Muscle of leg (tissue), 11 donors: ENCODE data around the gene CSRP1. TPM values are rescaled to one million over a fixed set of nuclear protein-coding genes. Genes with fewer than 3 reads are reported as not detected.

Experiments used
- DNase-seq: peaks from one replicate; pipeline ENCODE4 v3.0.0; 2013
- H3K27ac ChIP-seq: one replicate; pipeline ENCODE4 v1.5.1; 2013; ENCODE audit warnings: mild to moderate bottlenecking, low read length, control low read depth
- H3K27me3 ChIP-seq: one replicate; pipeline ENCODE4 v1.6.1; 2013; ENCODE audit warnings: low read length; ENCODE audit not compliant: control insufficient read depth, insufficient read depth
- H3K36me3 ChIP-seq: one replicate; pipeline ENCODE4 v1.6.1; 2013; ENCODE audit warnings: low read length; ENCODE audit not compliant: control insufficient read depth, insufficient read depth
- H3K4me1 ChIP-seq: one replicate; pipeline ENCODE4 v1.6.1; 2013; ENCODE audit warnings: low read length; ENCODE audit not compliant: control insufficient read depth, insufficient read depth
- H3K4me3 ChIP-seq: one replicate; pipeline ENCODE4 v1.5.1; 2013; ENCODE audit warnings: low read length, control low read depth
- H3K9me3 ChIP-seq: replicated peaks from 2 replicates; pipeline ENCODE4 v1.6.1; 2013; ENCODE audit warnings: low read depth, low read length; ENCODE audit not compliant: control insufficient read depth
- WGBS: methylation state at CpG from one replicate; pipeline ENCODE4 v1.1.5; 2013; ENCODE audit warnings: missing lambda C conversion rate; ENCODE audit not compliant: insufficient coverage; 5-methylcytosine and 5-hydroxymethylcytosine counted together
- polyA plus RNA-seq, 8 donors: library from polyadenylated mRNA; unstranded; fragments of 120-200 nt; gene quantifications; one replicate each; pipeline versions ENCODE4 v1.2.1 to v1.2.3, GENCODE V29; 2013; ENCODE audit warnings: inconsistent platforms in 1 of 8, low replicate concordance in 1 of 8; ENCODE audit not compliant: insufficient read length in 8 of 8, insufficient read depth in 1 of 8
- total RNA-seq: library from RNA; stranded (reverse); fragments of 120-200 nt; gene quantifications from one replicate; pipeline ENCODE4 v1.2.4, GENCODE V29; 2013

Gene CSRP1
- total and polyA plus RNA-seq, 9 donors, result 36.2 to 77.0 (median 47.0) TPM

GRCh38 chr1:201468844-201469644 lies 37.9 kb downstream of the CSRP1 start, which contains the start of gene PHLDA3:
Gene PHLDA3, minus strand, starts transcription at chr1:201469188. Its CDS starts 402 bp downstream, at chr1:201468786.
- Histone ChIP-seq H3K27me3 (peaks cover 7% of the 10 kb centered on the region), H3K9me3 (no peaks in the 10 kb centered on the region), H3K36me3 (peaks cover 23% of the 10 kb centered on the region), H3K27ac (peak within 1 kb of the TSS; percentile 53), H3K4me3 (peak within 1 kb of the TSS; percentile 65), H3K4me1 (peaks cover 28% of the 10 kb centered on the region)
- peak; percentile 93 for DNase-seq
- under 1% methylated on average over 58 of the region's 76 CpGs for WGBS

DNA sequence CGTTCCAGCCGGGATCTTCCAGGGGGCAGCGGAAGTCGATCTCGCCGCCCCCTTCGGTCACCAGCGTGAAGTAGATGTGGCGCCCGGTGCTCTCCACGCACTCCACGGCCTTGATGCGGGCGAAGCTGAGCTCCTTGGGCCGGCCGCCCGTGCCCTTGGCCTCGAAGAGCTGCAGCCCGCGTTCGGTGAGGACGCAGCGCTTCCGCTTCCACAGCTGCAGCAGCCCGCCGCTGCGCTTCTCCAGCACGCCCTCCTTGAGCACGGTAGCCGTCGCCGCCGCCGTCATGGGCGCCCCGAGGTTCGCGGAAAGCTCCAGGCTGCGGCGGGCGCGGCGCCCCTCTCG lies 38.5 kb downstream of the CSRP1 start:
- H3K4me1 ChIP-seq, result peaks cover 28% of the 10 kb centered on the region
- peaks cover 25% of the 10 kb centered on the region for H3K36me3 ChIP-seq
- WGBS, result under 1% methylated on average over 44 of the region's 44 CpGs
- H3K4me3 ChIP-seq, result peak overlapping the region; percentile 65
- H3K27me3 ChIP-seq, result peaks cover 7% of the 10 kb centered on the region
- H3K27ac ChIP-seq, result peak overlapping the region; percentile 53
- no peaks in the 10 kb centered on the region for H3K9me3 ChIP-seq
- peak; percentile 60 for DNase-seq

DNA sequence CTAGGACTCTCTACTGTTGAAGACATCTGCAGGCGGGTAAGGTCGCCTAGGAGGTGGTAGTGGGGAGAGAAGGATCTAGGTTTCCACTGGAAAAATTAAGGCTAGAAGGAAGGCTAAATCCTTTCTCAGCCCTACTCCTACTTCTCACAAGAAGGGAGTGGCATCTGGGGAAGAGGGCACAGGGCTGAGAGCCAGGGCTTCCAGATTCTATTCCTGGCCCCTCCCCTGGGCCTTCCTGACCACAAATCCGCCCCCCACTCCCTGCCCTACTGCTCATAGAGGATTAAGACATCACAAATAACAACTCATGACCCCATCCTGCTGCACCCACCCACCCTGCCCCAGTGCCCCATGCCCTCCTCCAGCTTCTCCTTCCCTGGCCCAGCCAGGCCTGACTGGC lies 40.4 kb downstream of the CSRP1 start:
- no peak for DNase-seq
- H3K36me3 ChIP-seq, result peaks cover 25% of the 10 kb centered on the region
- WGBS, result 67% methylated on average over 1 of the region's 3 CpGs
- peaks cover 45% of the 10 kb centered on the region for H3K4me1 ChIP-seq
- H3K4me3 ChIP-seq, result no peak overlapping the region
- no peak overlapping the region for H3K27ac ChIP-seq
- H3K9me3 ChIP-seq, result no peaks in the 10 kb centered on the region
- peaks cover 7% of the 10 kb centered on the region for H3K27me3 ChIP-seq

DNA sequence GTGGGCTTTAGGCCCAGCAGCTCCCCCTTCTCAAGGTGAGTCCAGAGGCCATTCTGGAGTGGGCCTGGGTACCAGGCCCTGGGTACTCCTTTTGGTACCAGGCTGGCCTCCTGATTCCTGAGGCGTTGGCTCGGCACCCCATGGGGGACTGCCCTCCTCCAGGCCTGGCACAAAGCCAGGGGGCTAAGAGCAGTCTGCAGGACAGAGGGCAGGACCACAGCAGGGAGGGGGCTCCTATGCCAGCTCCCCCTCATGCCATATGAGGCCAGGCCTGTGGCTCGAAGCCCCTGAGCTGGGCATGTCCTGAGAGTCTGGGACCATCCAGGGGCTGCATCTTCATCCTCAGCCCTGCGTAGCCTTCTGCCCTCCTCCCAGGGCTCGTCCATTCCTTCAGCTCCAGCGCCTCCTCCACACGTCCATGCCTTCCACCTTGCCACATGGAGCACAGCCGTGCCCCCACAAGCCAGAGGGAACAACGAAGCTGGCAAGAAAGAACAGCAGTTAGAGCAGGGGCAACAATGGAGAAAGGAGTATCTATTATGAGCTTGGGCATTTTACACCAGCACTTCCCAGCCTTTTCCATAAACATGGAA lies 41.1 kb downstream of the CSRP1 start:
- no peaks in the 10 kb centered on the region for H3K9me3 ChIP-seq
- DNase-seq, result no peak
- H3K4me1 ChIP-seq, result peaks cover 49% of the 10 kb centered on the region
- WGBS, result 81% methylated on average over 5 of the region's 9 CpGs
- H3K4me3 ChIP-seq, result no peak overlapping the region
- H3K27me3 ChIP-seq, result peaks cover 7% of the 10 kb centered on the region
- H3K36me3 ChIP-seq, result peaks cover 25% of the 10 kb centered on the region
- H3K27ac ChIP-seq, result no peak overlapping the region

DNA sequence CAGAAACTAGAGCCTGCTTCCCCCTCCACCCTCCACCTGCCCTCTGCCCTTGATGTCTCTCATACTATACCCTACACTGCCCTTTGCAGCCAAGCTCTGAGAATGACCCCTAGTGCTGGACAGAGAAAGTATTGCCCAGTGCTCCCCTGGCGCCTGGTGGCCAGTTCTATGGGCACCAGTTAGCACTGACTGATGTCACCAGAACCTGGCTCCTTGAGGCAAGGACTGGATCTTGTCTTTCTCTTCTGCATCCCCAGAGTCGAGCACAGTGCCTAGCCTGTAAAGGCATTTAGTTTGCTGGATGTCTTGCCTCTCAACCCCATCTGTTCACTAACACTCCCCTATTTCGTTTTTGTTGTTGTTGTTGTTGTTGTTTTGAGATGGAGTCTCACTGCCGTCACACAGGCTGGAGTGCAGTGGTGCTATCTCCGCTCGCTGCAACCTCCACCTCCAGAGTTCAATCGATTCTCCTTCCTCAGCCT lies 43.8 kb downstream of the CSRP1 start:
- 94% methylated on average over 1 of the region's 7 CpGs for WGBS
- H3K36me3 ChIP-seq, result peaks cover 25% of the 10 kb centered on the region
- peaks cover 38% of the 10 kb centered on the region for H3K4me1 ChIP-seq
- H3K27me3 ChIP-seq, result peaks cover 2% of the 10 kb centered on the region
- no peaks in the 10 kb centered on the region for H3K9me3 ChIP-seq
- no peak overlapping the region for H3K27ac ChIP-seq
- H3K4me3 ChIP-seq, result no peak overlapping the region
- DNase-seq, result no peak

- WGBS, result 67% methylated on average over 9 of the region's 13 CpGs
- DNase-seq, result peak; percentile 82
- H3K4me1 ChIP-seq, result peaks cover 29% of the 10 kb centered on the region
These were observed 45.1 kb downstream of the CSRP1 start for GRCh38 chr1:201461645-201462441.

DNA sequence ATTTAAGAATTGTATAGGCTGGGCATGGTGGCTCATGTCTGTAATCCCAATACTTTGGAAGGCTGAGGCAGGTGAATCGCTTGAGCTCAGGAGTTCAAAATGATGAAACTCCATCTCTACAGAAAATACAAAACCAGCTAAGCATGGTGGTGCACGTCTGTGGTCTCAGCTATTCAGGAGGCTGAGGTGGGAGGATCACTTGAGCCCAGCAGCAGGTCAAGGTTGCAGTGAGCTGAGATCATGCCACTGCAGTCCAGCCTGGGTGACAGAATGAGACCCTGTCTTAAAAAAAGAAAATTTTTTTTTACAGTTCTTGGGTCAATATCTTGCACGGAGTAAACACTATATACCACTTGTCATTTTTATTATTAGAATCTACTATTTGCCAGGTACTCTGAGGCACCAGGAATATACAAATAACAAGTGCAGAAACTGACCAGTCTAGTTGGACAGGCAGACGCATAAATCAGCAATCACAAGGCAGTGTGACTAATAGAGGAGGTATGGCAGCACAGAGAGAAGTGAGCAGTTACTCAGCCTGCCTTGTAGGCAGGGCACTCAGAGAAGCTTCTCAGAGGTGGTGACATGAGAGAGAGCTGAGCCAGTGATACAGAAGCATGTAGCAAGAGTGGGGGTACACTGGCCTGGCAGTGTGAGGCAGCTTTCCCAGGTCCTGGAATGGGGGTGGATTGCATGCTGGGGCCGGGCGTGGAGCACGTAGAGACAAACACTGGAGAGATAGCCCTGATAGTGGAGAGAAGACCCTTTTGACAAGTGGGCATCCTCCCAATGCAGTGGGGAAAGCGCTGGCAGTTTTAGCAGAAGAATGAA lies 45.9 kb downstream of the CSRP1 start:
- H3K9me3 ChIP-seq, result no peaks in the 10 kb centered on the region
- H3K4me3 ChIP-seq, result no peak overlapping the region
- peaks cover 2% of the 10 kb centered on the region for H3K27me3 ChIP-seq
- peaks cover 20% of the 10 kb centered on the region for H3K36me3 ChIP-seq
- WGBS, result 92% methylated on average over 6 of the region's 8 CpGs
- peaks cover 30% of the 10 kb centered on the region for H3K4me1 ChIP-seq
- no peak for DNase-seq
- H3K27ac ChIP-seq, result peak overlapping the region; percentile 60

More at GRCh38 chr1:201461645-201462441, 45.1 kb downstream of the CSRP1 start:
- Histone ChIP-seq H3K4me3 (no peak overlapping the region), H3K9me3 (no peaks in the 10 kb centered on the region), H3K27ac (peak overlapping the region; percentile 74), H3K27me3 (peaks cover 2% of the 10 kb centered on the region), H3K36me3 (peaks cover 25% of the 10 kb centered on the region)

GRCh38 chr1:201459775-201460174 lies 47.1 kb downstream of the CSRP1 start:
- H3K4me3 ChIP-seq, result no peak overlapping the region
- peaks cover 2% of the 10 kb centered on the region for H3K27me3 ChIP-seq
- peaks cover 30% of the 10 kb centered on the region for H3K4me1 ChIP-seq
- no peak for DNase-seq
- H3K36me3 ChIP-seq, result peaks cover 8% of the 10 kb centered on the region
- 84% methylated on average over 5 of the region's 5 CpGs for WGBS
- no peaks in the 10 kb centered on the region for H3K9me3 ChIP-seq
- H3K27ac ChIP-seq, result no peak overlapping the region

GRCh38 chr1:201459052-201459451 lies 47.9 kb downstream of the CSRP1 start:
- no peak for DNase-seq
- no peaks in the 10 kb centered on the region for H3K9me3 ChIP-seq
- peaks cover 2% of the 10 kb centered on the region for H3K27me3 ChIP-seq
- no peak overlapping the region for H3K27ac ChIP-seq
- H3K36me3 ChIP-seq, result peaks cover 2% of the 10 kb centered on the region
- 83% methylated on average over 1 of the region's 3 CpGs for WGBS
- no peak overlapping the region for H3K4me3 ChIP-seq
- peaks cover 30% of the 10 kb centered on the region for H3K4me1 ChIP-seq
